Esophagus muscularis mucosa (tissue), 4 donors: Measurements from ENCODE around the gene ZNF329. TPM values are rescaled to one million over a fixed set of nuclear protein-coding genes. Genes with fewer than 3 reads are reported as not detected.

Experiments
- DNase-seq: peaks from one replicate; pipeline ENCODE4 v3.0.0-alpha.2; 2017; ENCODE audit errors: extremely low spot score
- H3K27ac ChIP-seq, 4 donors: fragments of 200-600 bp; sonication (generic); replicated peaks in 1 of 4; 1 replicate in 3 of 4; 2 replicates in 1 of 4; pipeline ENCODE4 v1.5.1; 2016 to 2019; ENCODE audit warnings: mild to moderate bottlenecking in 1 of 4
- H3K27me3 ChIP-seq, 4 donors: fragments of 200-600 bp; sonication (generic); one replicate each; pipeline versions ENCODE4 v1.5.1 to v1.6.0; 2016 to 2019
- H3K36me3 ChIP-seq, 4 donors: fragments of 200-600 bp; sonication (generic); one replicate each; pipeline ENCODE4 v1.5.1; 2016 to 2019
- H3K4me1 ChIP-seq, 4 donors: fragments of 200-600 bp; sonication (generic); one replicate each; pipeline ENCODE4 v1.5.1; 2016 to 2019
- H3K4me3 ChIP-seq, 4 donors: fragments of 200-600 bp; sonication (generic); 1 replicate in 2 of 4; 2 replicates in 2 of 4; pipeline ENCODE4 v1.5.1; 2016 to 2019; ENCODE audit warnings: mild to moderate bottlenecking in 4 of 4, moderate library complexity in 1 of 4
- H3K9me3 ChIP-seq, 4 donors: fragments of 200-600 bp; sonication (generic); 1 replicate in 3 of 4; 2 replicates in 1 of 4; pipeline ENCODE4 v1.5.1; 2016 to 2019
- EP300 ChIP-seq: sonication (generic); formaldehyde crosslinking; IDR thresholded peaks from one replicate; pipeline ENCODE4 v1.6.1; 2017; ENCODE audit warnings: antibody characterized with exemption
- POLR2A ChIP-seq: fragments of 450-650 bp; IDR thresholded peaks from one replicate; pipeline ENCODE4 v1.6.1; 2017; ENCODE audit warnings: antibody characterized with exemption, moderate library complexity, mild to moderate bottlenecking, low read depth
- POLR2AphosphoS5 ChIP-seq, 2 donors: sonication (generic); formaldehyde crosslinking; IDR thresholded peaks; one replicate each; pipeline ENCODE4 v1.6.1; 2017; ENCODE audit warnings: antibody characterized with exemption in 2 of 2
- WGBS: methylation state at CpG from one replicate; pipeline ENCODE4 v1.1.5; 2018; 5-methylcytosine and 5-hydroxymethylcytosine counted together
- intact Hi-C: fragments of 100-400 bp; cut with DNase I; formaldehyde crosslinking; loops from one replicate; pipeline ENCODE4 v1.15.1; 2023
- total RNA-seq, 4 donors: library from RNA; depleted of rRNA; stranded (reverse); fragments of >200 nt; gene quantifications; one replicate each; pipeline versions ENCODE4 v1.1.0 to v1.2.1, GENCODE V29; 2016
- TF ChIP-seq, protein P1 (sequence below), 3 experiments: fragments of 200-600 bp in 2 of 3; fragments of 450-650 bp in 1 of 3; sonication (generic) in 2 of 3; IDR thresholded peaks; one replicate each; pipeline ENCODE4 v1.5.1; 2017 to 2019; ENCODE audit warnings: antibody characterized with exemption in 3 of 3, mild to moderate bottlenecking in 2 of 3, moderate library complexity in 1 of 3

The ZNF329 gene
- total RNA-seq, 4 donors from 2014 or later, result 8.3 to 14.0 (median 10.8) TPM

DNA sequence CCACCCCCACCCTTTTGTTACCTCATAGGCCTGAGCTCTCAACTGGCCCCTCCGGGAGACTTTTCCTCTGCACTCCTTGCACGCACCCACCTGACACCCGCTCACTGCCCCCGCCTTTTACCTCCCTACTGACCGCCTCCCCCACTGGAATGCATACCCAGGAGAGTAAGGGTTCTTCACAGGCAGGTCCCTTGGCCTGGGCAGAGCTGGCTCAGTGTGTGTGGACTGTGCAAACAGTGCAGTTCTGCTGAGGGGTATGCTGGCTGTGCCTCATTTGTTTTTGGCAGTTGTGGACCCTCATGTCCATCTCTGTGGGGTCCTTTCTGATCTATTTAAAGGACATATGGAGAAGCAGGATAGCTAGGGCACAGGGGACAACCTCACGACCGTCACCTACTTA lies 57.5 kb downstream of the ZNF329 start:
- intact Hi-C loops, result loop anchor here (10.0 kb wide), 1 partner anchor 78 kb away; no protein-coding TSS in a partner anchor
- DNase-seq, result no peak
- 92% methylated on average over 7 of the region's 7 CpGs for WGBS
- TF ChIP-seq POLR2A (no peak), POLR2AphosphoS5 (IDR thresholded peaks at IDR 0.05) (no peak), EP300 (no peak)
- TF ChIP-seq, protein P1, sequence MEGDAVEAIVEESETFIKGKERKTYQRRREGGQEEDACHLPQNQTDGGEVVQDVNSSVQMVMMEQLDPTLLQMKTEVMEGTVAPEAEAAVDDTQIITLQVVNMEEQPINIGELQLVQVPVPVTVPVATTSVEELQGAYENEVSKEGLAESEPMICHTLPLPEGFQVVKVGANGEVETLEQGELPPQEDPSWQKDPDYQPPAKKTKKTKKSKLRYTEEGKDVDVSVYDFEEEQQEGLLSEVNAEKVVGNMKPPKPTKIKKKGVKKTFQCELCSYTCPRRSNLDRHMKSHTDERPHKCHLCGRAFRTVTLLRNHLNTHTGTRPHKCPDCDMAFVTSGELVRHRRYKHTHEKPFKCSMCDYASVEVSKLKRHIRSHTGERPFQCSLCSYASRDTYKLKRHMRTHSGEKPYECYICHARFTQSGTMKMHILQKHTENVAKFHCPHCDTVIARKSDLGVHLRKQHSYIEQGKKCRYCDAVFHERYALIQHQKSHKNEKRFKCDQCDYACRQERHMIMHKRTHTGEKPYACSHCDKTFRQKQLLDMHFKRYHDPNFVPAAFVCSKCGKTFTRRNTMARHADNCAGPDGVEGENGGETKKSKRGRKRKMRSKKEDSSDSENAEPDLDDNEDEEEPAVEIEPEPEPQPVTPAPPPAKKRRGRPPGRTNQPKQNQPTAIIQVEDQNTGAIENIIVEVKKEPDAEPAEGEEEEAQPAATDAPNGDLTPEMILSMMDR (IDR thresholded peaks at IDR 0.05), result no peak
- Histone ChIP-seq H3K4me1 (peaks cover 12 to 24% (median 21%) of the 10 kb centered on the region in 4 donors), H3K27ac (no peak overlapping the region), H3K4me3 (no peak overlapping the region), H3K9me3 (peaks cover 0 to 42% (median 17%) of the 10 kb centered on the region in 4 donors), H3K36me3 (peaks cover 7 to 54% (median 16%) of the 10 kb centered on the region in 4 donors), H3K27me3 (no peaks in the 10 kb centered on the region)

DNA sequence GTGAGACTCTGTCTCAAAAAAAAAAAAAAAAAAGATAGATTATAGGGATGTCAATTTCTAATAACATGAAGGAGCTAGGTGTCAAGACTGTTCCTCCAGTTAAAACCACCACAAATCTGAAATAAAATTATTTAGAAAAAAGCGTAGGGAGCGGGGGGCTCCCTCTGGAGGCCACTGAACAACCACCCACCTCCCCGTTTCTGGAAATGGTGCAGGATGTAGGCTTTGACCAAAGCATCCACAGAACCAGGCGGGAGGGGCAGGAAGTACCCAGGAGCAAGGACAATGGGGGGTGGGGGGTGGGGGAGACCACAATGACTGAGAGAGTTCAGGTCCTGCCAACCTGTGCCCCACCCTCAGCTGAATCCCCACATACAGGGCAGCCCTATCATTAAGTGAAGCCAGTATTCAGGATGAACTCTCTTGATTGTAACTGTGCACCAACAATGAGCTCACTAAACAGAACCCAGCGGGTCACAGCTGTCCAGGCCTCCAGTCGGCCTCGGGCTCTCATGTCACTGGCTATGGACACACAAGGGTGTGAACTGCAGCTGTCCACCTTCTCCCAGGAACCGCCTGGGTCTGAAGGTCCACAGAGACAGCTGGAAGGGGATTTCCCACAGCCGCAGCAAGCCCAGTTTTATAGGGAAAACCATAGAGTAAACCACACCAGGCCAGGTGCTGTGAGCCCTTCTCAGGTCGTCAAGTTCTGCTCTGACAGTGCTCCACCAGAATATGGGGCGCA lies 59.2 kb downstream of the ZNF329 start:
- no peaks in the 10 kb centered on the region for H3K27me3 ChIP-seq
- DNase-seq, result no peak

GRCh38 chr19:58089846-58090245 lies 60.7 kb downstream of the ZNF329 start:
- TF ChIP-seq, protein P1 (IDR thresholded peaks at IDR 0.05), result no peak
- no peak for TF ChIP-seq POLR2AphosphoS5 (IDR thresholded peaks at IDR 0.05)
- no peak for TF ChIP-seq EP300
- TF ChIP-seq POLR2A, result no peak
- Histone ChIP-seq H3K4me3 (no peak overlapping the region), H3K27me3 (no peaks in the 10 kb centered on the region), H3K27ac (no peak overlapping the region), H3K36me3 (peaks cover 34 to 77% (median 45%) of the 10 kb centered on the region in 4 donors), H3K9me3 (peaks cover 1 to 59% (median 28%) of the 10 kb centered on the region in 4 donors), H3K4me1 (no peaks in the 10 kb centered on the region)
- DNase-seq, result no peak
- intact Hi-C loops, result loop anchor here (10.0 kb wide), 1 partner anchor 75 kb away; no protein-coding TSS in a partner anchor
- WGBS, result 96% methylated on average over 12 of the region's 16 CpGs

More for the DNA sequence above, 59.2 kb downstream of the ZNF329 start:
- Histone ChIP-seq H3K36me3 (peaks cover 21 to 70% (median 32%) of the 10 kb centered on the region in 4 donors), H3K27ac (no peak overlapping the region), H3K4me1 (peaks cover 1 to 13% (median 10%) of the 10 kb centered on the region in 4 donors), H3K4me3 (no peak overlapping the region), H3K9me3 (peaks cover 0 to 52% (median 23%) of the 10 kb centered on the region in 4 donors)
- no peak for TF ChIP-seq POLR2AphosphoS5 (IDR thresholded peaks at IDR 0.05)
- no peak for TF ChIP-seq POLR2A
- TF ChIP-seq, protein P1 (IDR thresholded peaks at IDR 0.05), result no peak
- TF ChIP-seq EP300, result no peak
- 65% methylated on average over 8 of the region's 11 CpGs for WGBS
- intact Hi-C loops, result loop anchor here (10.0 kb wide), 1 partner anchor 77 kb away; no protein-coding TSS in a partner anchor

- Histone ChIP-seq H3K4me1 (no peaks in the 10 kb centered on the region), H3K36me3 (peaks cover 46 to 82% (median 58%) of the 10 kb centered on the region in 4 donors), H3K9me3 (peaks cover 0 to 70% (median 39%) of the 10 kb centered on the region in 4 donors), H3K27ac (no peak overlapping the region), H3K4me3 (no peak overlapping the region), H3K27me3 (no peaks in the 10 kb centered on the region)
- no peak for DNase-seq
- 98% methylated on average over 7 of the region's 13 CpGs for WGBS
- intact Hi-C loops, result no loop called here
- TF ChIP-seq EP300 (no peak), POLR2AphosphoS5 (IDR thresholded peaks at IDR 0.05) (no peak), POLR2A (no peak)
- TF ChIP-seq, protein P1 (IDR thresholded peaks at IDR 0.05), result no peak
Observed at GRCh38 chr19:58088521-58089052, 62.0 kb downstream of the ZNF329 start.
